LHCN-M2 (cell line): Measurements from ENCODE around the gene CD69. TPM values are rescaled to one million over a fixed set of nuclear protein-coding genes. Genes with fewer than 3 reads are reported as not detected.

Experiments
- DNase-seq: peaks from one replicate; pipeline ENCODE4 v3.0.0-alpha.2; 2012; ENCODE audit warnings: low read depth
- polyA plus RNA-seq: library from polyadenylated mRNA; unstranded; fragments of >200 nt; gene quantifications from one replicate; pipeline ENCODE4 v1.2.1, GENCODE V29; 2012; ENCODE audit warnings: missing spikeins
- total RNA-seq: library from RNA; depleted of rRNA; stranded (reverse); fragments of >200 nt; gene quantifications from 2 replicates; pipeline ENCODE4 v1.2.3, GENCODE V29; 2014; rRNA removed

The CD69 gene
- not detected in 2 replicates for total RNA-seq
- not detected for polyA plus RNA-seq

- DNase-seq = no peak
Measured at GRCh38 chr12:9760699-9761418, at the start of gene CD69. TSS of gene CD69 (minus strand) at chr12:9760901. CDS start at chr12:9760820, 81 bp downstream.

GRCh38 chr12:9809866-9810265 lies 49.2 kb upstream of the CD69 start:
- DNase-seq = no peak

- no peak for DNase-seq
Measured at GRCh38 chr12:9809338-9809737, 48.6 kb upstream of the CD69 start.

- no peak for DNase-seq
Measured at GRCh38 chr12:9808504-9808903, 47.8 kb upstream of the CD69 start.

GRCh38 chr12:9806714-9807113 lies 46.0 kb upstream of the CD69 start:
- DNase-seq = no peak

- no peak for DNase-seq
Measured at GRCh38 chr12:9805883-9806282, 45.2 kb upstream of the CD69 start.

- DNase-seq = no peak
Measured at GRCh38 chr12:9799961-9800360, 39.3 kb upstream of the CD69 start.

GRCh38 chr12:9797722-9798619 lies 37.3 kb upstream of the CD69 start:
- DNase-seq = peak; percentile 52

- no peak for DNase-seq
Measured at GRCh38 chr12:9796971-9797370, 36.3 kb upstream of the CD69 start.

- DNase-seq = no peak
Measured at GRCh38 chr12:9796346-9796745, 35.6 kb upstream of the CD69 start.

- DNase-seq = no peak
Measured at GRCh38 chr12:9795945-9796344, 35.2 kb upstream of the CD69 start.

GRCh38 chr12:9794484-9795093 lies 33.9 kb upstream of the CD69 start:
- DNase-seq = no peak

GRCh38 chr12:9793779-9794395 lies 33.2 kb upstream of the CD69 start:
- DNase-seq = no peak

GRCh38 chr12:9792961-9793617 lies 32.4 kb upstream of the CD69 start:
- peak; percentile 63 for DNase-seq

- no peak for DNase-seq
Measured at GRCh38 chr12:9792185-9792900, 31.6 kb upstream of the CD69 start.

- DNase-seq = peak; percentile 25
Measured at GRCh38 chr12:9786726-9787717, 26.3 kb upstream of the CD69 start.

- no peak for DNase-seq
Measured at GRCh38 chr12:9784816-9785215, 24.1 kb upstream of the CD69 start.

- DNase-seq = no peak
Measured at GRCh38 chr12:9784326-9784725, 23.6 kb upstream of the CD69 start.
